ENCODE measurements around the gene SZRD1. TPM values are rescaled to one million over a fixed set of nuclear protein-coding genes. Genes with fewer than 3 reads are reported as not detected.

SZRD1 gene
- total RNA-seq, 2 experiments from 2014 or later = 115 to 120 TPM

DNA sequence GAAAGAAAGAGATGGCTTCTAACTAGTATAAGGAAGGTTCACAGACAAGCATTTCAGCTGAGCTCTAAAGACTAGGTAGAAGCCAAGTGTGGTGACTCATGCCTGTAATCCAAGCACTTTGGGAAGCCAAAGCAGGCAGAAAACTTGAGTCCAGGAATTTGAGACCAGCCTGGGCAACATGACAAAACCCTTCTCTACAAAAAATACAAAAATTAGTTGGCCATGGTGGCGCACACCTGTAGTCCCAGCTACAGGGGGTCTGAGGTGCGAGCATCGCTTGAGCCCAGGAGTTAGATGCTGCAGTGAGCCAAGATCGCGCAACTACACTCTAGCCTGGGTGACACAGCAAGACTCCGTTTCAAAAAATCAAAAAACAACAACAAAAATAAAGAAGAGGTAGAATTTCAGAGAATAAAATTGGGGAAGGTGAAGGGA lies 42.6 kb upstream of the SZRD1 start:
- H3K27ac ChIP-seq (ENCODE audit: low read depth in 1 of 2, low read length in 2 of 2) = no peak overlapping the region
- ChIA-PET POLR2A (no interaction called here), CTCF (no interaction called here)
- TF ChIP-seq, protein P1, sequence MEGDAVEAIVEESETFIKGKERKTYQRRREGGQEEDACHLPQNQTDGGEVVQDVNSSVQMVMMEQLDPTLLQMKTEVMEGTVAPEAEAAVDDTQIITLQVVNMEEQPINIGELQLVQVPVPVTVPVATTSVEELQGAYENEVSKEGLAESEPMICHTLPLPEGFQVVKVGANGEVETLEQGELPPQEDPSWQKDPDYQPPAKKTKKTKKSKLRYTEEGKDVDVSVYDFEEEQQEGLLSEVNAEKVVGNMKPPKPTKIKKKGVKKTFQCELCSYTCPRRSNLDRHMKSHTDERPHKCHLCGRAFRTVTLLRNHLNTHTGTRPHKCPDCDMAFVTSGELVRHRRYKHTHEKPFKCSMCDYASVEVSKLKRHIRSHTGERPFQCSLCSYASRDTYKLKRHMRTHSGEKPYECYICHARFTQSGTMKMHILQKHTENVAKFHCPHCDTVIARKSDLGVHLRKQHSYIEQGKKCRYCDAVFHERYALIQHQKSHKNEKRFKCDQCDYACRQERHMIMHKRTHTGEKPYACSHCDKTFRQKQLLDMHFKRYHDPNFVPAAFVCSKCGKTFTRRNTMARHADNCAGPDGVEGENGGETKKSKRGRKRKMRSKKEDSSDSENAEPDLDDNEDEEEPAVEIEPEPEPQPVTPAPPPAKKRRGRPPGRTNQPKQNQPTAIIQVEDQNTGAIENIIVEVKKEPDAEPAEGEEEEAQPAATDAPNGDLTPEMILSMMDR (IDR thresholded peaks at IDR 0.05) = no peak
- no peak overlapping the region for H3K27ac Mint-ChIP-seq
- H3K4me1 ChIP-seq (ENCODE audit: insufficient read depth, low read length) = no peaks in the 10 kb centered on the region
- DNase-seq (no peak), ATAC-seq (ENCODE audit: poor library complexity) (no peak)
- no peaks in the 10 kb centered on the region for H3K9me3 Mint-ChIP-seq
- H3K27me3 ChIP-seq (ENCODE audit: control insufficient read depth in 1 of 2, insufficient read depth in 2 of 2, low read length in 2 of 2) = no peaks in the 10 kb centered on the region
- H3K4me1 Mint-ChIP-seq (ENCODE audit: low read depth) = peaks cover 28% of the 10 kb centered on the region
- H3K27me3 Mint-ChIP-seq = no peaks in the 10 kb centered on the region
- no peak overlapping the region for H3K4me3 Mint-ChIP-seq
- intact Hi-C loops (cut with DNase I, micrococcal nuclease) = no loop called here
- H3K9me3 ChIP-seq (ENCODE audit: control insufficient read depth in 1 of 2, insufficient read depth in 1 of 2, low read length in 2 of 2) = no peaks in the 10 kb centered on the region
- peaks cover 29% of the 10 kb centered on the region for H3K36me3 Mint-ChIP-seq (ENCODE audit: low read depth)
- peaks cover 7% of the 10 kb centered on the region for H3K36me3 ChIP-seq (ENCODE audit: insufficient read depth, low read length)
- H3K4me3 ChIP-seq (ENCODE audit: low read length) = no peak overlapping the region

DNA sequence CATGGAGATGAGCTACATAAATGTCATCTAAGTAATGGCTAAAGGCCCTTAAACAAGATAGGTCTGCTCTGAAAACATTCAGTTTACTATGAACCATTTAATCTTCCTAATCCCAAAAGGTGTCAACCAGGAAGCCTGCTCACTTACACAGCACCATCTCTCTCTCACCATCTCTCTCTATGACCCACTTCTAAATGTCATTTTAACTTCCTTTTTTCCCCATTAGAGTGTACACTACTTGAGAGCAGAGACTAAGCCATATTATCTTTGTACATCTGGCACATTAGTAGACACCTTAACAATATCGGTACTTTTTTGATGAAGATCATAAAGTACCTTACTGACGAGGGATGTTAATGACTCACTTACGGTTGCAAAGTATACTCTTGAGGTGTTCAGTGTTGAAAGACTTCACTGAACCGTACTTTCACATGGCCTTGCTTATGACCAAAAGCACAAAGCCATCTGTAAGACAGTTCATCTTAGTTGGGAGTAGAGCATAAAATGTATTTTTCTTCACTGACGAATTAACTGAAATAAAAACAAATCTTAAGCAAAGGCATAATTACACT lies 40.1 kb upstream of the SZRD1 start:
- intact Hi-C loops (cut with DNase I, micrococcal nuclease) = no loop called here
- DNase-seq (no peak), ATAC-seq (ENCODE audit: poor library complexity) (no peak)
- Histone ChIP-seq H3K4me3 (ENCODE audit: low read length) (no peak overlapping the region), H3K36me3 (ENCODE audit: insufficient read depth, low read length) (peaks cover 7% of the 10 kb centered on the region), H3K9me3 (ENCODE audit: control insufficient read depth in 1 of 2, insufficient read depth in 1 of 2, low read length in 2 of 2) (no peaks in the 10 kb centered on the region), H3K27ac (ENCODE audit: low read depth in 1 of 2, low read length in 2 of 2) (no peak overlapping the region), H3K4me1 (ENCODE audit: insufficient read depth, low read length) (no peaks in the 10 kb centered on the region), H3K27me3 (ENCODE audit: control insufficient read depth in 1 of 2, insufficient read depth in 2 of 2, low read length in 2 of 2) (no peaks in the 10 kb centered on the region)
- no peaks in the 10 kb centered on the region for H3K27me3 Mint-ChIP-seq
- ChIA-PET CTCF (no interaction called here), POLR2A (no interaction called here)
- no peak overlapping the region for H3K4me3 Mint-ChIP-seq
- H3K9me3 Mint-ChIP-seq = no peaks in the 10 kb centered on the region
- peaks cover 30% of the 10 kb centered on the region for H3K36me3 Mint-ChIP-seq (ENCODE audit: low read depth)
- no peak overlapping the region for H3K27ac Mint-ChIP-seq
- TF ChIP-seq, protein P1 (IDR thresholded peaks at IDR 0.05) = no peak
- peaks cover 19% of the 10 kb centered on the region for H3K4me1 Mint-ChIP-seq (ENCODE audit: low read depth)

DNA sequence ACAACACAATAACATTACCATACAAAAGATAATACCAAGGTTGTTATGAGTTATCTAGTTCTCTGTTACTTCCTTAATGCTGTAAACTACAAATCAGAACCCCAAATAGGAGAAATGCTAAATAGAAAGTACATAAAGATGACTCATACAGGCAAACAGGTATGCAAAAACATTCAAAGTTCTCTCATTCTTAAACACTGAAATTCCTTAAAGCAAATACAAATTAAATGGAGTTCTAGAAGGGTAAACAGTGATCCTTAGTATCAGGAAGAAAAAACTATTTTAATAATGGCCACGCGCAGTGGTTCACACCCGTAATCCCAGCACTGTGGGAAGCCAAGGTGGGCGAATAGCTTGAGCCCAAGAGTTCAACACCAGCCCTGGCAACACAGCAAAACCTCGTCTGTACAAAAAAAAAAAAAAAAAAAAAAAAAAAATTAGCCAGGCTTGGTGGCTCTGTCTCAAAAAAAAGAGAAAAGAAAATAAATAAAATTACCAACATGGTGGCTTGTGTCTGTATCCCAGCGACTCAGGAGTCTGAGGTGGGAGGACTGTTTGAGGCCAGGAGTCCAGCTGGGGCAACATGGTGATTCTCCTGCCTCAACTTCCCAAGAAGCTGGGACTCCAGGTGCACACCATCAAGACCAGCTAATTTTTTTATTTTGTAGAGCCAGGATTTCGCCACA lies 32.2 kb upstream of the SZRD1 start:
- ChIA-PET CTCF (interaction anchor here (1.0 kb wide), 1 partner anchor 18 kb away, joined by 3 read pairs; the partner anchor contains the start of gene FBXO42), POLR2A (no interaction called here)
- Histone ChIP-seq H3K27ac (ENCODE audit: low read depth in 1 of 2, low read length in 2 of 2) (no peak overlapping the region), H3K36me3 (ENCODE audit: insufficient read depth, low read length) (no peaks in the 10 kb centered on the region), H3K27me3 (ENCODE audit: control insufficient read depth in 1 of 2, insufficient read depth in 2 of 2, low read length in 2 of 2) (no peaks in the 10 kb centered on the region), H3K4me1 (ENCODE audit: insufficient read depth, low read length) (peaks cover 6% of the 10 kb centered on the region), H3K4me3 (ENCODE audit: low read length) (no peak overlapping the region), H3K9me3 (ENCODE audit: control insufficient read depth in 1 of 2, insufficient read depth in 1 of 2, low read length in 2 of 2) (no peaks in the 10 kb centered on the region)
- no peak for DNase-seq
- Mint-ChIP-seq H3K9me3 (no peaks in the 10 kb centered on the region), H3K27ac (no peak overlapping the region), H3K4me1 (ENCODE audit: low read depth) (peaks cover 24% of the 10 kb centered on the region), H3K4me3 (no peak overlapping the region), H3K27me3 (no peaks in the 10 kb centered on the region), H3K36me3 (ENCODE audit: low read depth) (peaks cover 13% of the 10 kb centered on the region)
- ATAC-seq (ENCODE audit: poor library complexity) = no peak
- intact Hi-C loops (cut with DNase I, micrococcal nuclease) = no loop called here
- TF ChIP-seq, protein P1 (IDR thresholded peaks at IDR 0.05) = no peak
